ENCODE results near the gene MT1A.
A peak's percentile ranks its signal among the peaks of the same experiment; 100 is the strongest.

DNA sequence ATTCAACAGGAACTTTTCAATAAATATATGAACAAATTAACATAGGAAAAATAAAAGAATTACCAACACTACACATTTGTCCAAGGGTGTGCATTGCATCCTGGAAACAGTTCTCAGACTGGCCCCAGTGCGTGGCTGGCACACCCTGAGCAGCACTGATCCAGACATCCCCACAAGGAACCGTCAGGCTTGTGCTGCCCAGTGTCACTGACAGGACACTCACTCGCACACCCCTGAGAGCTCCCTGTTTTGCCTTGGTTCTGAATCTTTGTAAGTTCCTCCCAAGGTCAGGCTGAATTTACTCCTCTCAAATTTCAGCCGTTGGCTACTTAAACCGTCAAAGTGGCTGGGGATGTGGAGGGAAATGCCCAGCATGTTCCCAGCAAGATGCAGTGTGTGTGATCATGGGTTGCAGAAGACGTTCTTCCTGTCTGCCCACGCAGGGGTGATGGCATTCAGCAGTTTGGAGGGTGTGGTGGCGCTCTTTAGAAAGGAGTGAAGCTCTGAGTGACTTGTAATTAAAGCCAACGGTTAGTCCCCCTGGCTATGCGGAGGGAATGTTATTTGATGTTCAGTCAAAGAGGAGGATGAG, 28.4 kb upstream of the MT1A start:
- TF ChIP-seq CTCF (IDR thresholded peaks at IDR 0.05; ENCODE audit: insufficient read depth, low read length) (no peak), POLR2AphosphoS5 (IDR thresholded peaks at IDR 0.05; ENCODE audit: low read depth) (peak; percentile 45; the same call in 1 of the 2 replicates)
- TF ChIP-seq, protein P1, sequence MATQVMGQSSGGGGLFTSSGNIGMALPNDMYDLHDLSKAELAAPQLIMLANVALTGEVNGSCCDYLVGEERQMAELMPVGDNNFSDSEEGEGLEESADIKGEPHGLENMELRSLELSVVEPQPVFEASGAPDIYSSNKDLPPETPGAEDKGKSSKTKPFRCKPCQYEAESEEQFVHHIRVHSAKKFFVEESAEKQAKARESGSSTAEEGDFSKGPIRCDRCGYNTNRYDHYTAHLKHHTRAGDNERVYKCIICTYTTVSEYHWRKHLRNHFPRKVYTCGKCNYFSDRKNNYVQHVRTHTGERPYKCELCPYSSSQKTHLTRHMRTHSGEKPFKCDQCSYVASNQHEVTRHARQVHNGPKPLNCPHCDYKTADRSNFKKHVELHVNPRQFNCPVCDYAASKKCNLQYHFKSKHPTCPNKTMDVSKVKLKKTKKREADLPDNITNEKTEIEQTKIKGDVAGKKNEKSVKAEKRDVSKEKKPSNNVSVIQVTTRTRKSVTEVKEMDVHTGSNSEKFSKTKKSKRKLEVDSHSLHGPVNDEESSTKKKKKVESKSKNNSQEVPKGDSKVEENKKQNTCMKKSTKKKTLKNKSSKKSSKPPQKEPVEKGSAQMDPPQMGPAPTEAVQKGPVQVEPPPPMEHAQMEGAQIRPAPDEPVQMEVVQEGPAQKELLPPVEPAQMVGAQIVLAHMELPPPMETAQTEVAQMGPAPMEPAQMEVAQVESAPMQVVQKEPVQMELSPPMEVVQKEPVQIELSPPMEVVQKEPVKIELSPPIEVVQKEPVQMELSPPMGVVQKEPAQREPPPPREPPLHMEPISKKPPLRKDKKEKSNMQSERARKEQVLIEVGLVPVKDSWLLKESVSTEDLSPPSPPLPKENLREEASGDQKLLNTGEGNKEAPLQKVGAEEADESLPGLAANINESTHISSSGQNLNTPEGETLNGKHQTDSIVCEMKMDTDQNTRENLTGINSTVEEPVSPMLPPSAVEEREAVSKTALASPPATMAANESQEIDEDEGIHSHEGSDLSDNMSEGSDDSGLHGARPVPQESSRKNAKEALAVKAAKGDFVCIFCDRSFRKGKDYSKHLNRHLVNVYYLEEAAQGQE (IDR thresholded peaks at IDR 0.05; ENCODE audit: insufficient replicate concordance, low read depth): no peak
